Activated CD8-positive, alpha-beta memory T cell treated with anti-CD3 and anti-CD28 coated beads for 36 hours (primary cell): ENCODE measurements around the gene TUBB2A. TPM values are rescaled to one million over a fixed set of nuclear protein-coding genes. Genes with fewer than 3 reads are reported as not detected.

ENCODE experiments used
- CTCF ChIA-PET: fragments of 350-600 bp; sonication (Branson Sonifier 250); formaldehyde crosslinking; loops from one replicate; lab custom pipeline; 2021; ENCODE audit warnings: antibody characterized with exemption; lab: Charles Lee
- POLR2A ChIA-PET: fragments of 350-600 bp; sonication (Branson Sonifier 250); formaldehyde crosslinking; loops from one replicate; lab custom pipeline; 2021; ENCODE audit warnings: antibody characterized with exemption; lab: Charles Lee
- total RNA-seq, 2 experiments: library from RNA; stranded (reverse); gene quantifications; one replicate each; pipeline ENCODE4 v1.2.3, GENCODE V29; 2021

TUBB2A gene
- total RNA-seq, 2 experiments from 2014 or later, result 1.8 to 2.1 TPM

DNA sequence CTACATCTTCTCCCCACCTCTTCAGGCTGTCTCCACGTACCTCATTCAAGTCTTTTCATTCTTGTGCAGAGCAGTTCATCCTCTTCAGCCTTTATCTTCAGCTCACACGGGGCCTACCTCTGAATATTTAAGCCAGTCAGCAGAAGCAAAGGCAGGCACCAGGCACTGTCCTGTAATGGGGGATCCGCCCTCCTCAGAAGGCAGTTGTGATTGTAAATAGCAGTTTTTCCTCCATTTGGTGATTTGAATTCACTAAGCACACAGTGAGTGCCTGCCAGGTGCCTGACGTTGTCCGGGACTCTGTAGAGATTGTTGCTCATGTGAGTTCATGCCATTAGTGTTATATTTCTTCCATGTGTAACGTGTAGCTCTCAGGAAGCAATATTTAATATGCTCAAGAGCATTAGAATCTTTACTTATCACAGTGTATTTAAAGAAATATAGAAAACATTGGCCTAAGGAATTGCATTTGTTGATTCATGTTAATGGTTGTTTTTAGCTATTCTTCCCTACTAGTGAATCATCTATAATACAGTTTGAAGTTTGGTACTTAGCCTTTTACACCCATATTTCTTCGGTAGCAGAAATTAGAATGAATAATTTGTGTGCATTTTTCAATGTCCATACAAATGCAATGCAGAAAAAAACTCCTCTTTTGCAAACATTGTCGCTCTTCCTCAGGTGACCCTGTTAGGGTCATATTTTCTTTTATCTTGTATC is 20.9 kb downstream of the TUBB2A start:
- ChIA-PET CTCF (no interaction called here), POLR2A (no interaction called here)

GRCh38 chr6:3135668-3136291 is 21.6 kb downstream of the TUBB2A start:
- POLR2A ChIA-PET, result no interaction called here
- CTCF ChIA-PET, result no interaction called here

DNA sequence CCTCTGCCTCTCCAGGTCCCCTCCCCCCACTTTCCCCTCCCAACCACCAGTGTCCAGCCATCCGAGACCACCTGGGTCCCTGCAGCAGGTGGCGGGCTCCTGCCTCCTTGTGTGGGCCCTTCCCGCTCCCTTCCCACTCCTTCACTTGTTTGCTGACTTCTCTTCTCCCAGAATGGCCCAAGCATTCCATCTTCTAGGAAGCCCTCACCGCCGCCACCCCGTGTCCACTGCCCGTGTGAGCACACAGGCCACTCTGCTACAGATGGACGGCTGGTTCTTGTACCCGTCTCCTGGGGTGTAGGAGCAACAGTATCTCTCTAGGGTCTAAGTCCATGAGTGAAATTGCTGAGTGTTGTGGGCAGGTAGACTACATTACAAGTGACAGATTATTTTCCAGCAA is 23.8 kb downstream of the TUBB2A start:
- ChIA-PET CTCF (no interaction called here), POLR2A (interaction anchor here (0.6 kb wide), 1 partner anchor 13 kb away, joined by 3 read pairs; no protein-coding TSS in a partner anchor)

- CTCF ChIA-PET, result no interaction called here
- POLR2A ChIA-PET, result no interaction called here
Measured at GRCh38 chr6:3131695-3132094, 25.6 kb downstream of the TUBB2A start.

DNA sequence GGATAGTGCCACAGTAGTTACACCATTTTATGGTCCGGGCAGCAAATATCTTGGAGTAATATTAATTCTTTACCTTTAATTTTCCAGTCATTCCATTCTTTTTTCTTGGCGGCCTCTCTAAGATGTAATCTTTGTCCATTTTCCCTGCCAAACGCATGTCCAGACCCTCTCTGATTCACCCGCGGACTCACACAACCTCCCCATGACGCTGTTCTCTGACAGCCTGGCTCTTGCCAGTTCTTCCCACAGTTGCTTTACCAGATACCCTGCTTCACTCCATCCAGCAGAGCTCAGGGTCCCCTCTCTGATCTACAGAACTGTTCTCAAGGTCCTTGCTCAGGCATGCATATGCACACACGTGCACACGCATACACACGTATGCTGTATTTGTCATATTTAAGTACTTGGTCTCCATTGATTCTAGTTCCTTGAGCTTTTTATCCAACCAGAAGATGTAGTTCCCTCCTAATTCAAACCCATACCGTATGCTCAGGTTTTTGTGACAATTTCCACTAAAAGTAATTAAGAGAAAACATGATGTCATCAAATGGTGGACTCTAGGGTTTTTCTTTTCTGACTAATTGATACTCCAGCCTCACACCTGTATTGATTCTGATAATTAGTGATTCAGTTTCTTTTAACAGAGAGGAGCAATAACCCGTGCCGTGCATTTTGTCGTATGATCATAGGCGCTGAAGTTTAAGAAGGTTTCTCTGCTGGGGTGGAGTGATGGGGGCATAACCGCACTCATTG is 28.8 kb downstream of the TUBB2A start:
- CTCF ChIA-PET, result interaction anchor here (0.7 to 1.7 kb wide), 2 partner anchors 101 to 123 kb away, joined by 4 to 6 read pairs; no protein-coding TSS in a partner anchor
- POLR2A ChIA-PET, result no interaction called here

- CTCF ChIA-PET, result interaction anchor here (1.0 kb wide), 2 partner anchors 134 to 135 kb away, joined by 3 to 4 read pairs; no protein-coding TSS in a partner anchor
- POLR2A ChIA-PET, result interaction anchor here (0.5 kb wide), 1 partner anchor 37 kb away, joined by 3 read pairs; no protein-coding TSS in a partner anchor
Measured at GRCh38 chr6:3125815-3126214, 31.5 kb downstream of the TUBB2A start.

DNA sequence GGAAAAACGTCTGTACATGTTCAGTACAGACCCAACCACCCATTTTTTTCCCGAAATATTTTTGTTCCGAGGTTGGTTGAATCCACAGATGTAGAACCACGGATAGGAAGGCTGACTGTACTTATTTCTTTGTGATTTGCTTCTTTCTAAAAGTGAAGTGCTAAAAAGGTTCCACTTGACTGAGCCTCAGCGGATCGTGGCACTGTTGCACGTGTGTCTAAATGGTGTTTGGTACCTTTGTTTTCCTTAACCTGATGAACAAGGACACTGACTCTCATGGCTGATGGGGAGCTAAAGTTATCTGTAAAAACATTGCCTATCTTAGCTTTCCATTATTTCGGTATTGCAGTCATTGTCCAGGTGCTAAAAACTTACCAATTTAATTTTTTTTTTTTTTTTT is 32.7 kb downstream of the TUBB2A start:
- ChIA-PET POLR2A (no interaction called here), CTCF (interaction anchor here (0.6 to 1.0 kb wide), 3 partner anchors 14 to 898 kb away, joined by 3 to 5 read pairs (median 4); no protein-coding TSS in a partner anchor)

DNA sequence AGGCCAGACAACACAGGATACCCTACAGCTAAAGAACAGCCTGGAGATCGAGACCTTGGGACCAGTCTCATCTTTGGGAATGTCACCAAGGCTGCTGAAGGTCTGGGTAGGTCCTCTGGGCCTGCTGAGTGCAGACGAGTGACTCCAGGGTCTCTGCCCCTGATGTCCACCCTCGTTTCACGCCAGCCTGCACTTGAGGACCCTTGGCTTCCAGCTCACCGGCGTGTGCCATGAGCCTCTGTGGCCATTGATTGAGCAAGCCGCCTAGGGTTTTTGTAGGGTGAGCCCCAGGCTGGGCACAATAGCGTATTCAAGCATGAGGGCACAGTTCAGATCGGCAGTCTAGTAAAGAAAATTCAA is 34.5 kb downstream of the TUBB2A start:
- CTCF ChIA-PET, result interaction anchor here (0.9 kb wide), 1 partner anchor 610 kb away, joined by 3 read pairs; no protein-coding TSS in a partner anchor
- POLR2A ChIA-PET, result no interaction called here

- ChIA-PET CTCF (interaction anchor here (1.2 kb wide), 1 partner anchor 121 kb away, joined by 3 read pairs; the partner anchor contains the start of gene NQO2), POLR2A (interaction anchor here (0.6 kb wide), 1 partner anchor 88 kb away, joined by 3 read pairs; no protein-coding TSS in a partner anchor)
Measured at GRCh38 chr6:3120765-3121089, 36.6 kb downstream of the TUBB2A start.

- ChIA-PET CTCF (interaction anchor here (1.2 to 1.4 kb wide), 2 partner anchors 38 to 133 kb away, joined by 3 to 5 read pairs; partner anchors contain the start of gene TUBB2A), POLR2A (interaction anchor here (0.9 kb wide), 1 partner anchor 140 kb away, joined by 7 read pairs; the partner anchor contains the start of gene PSMG4)
Measured at GRCh38 chr6:3119040-3119723, 38.2 kb downstream of the TUBB2A start.

GRCh38 chr6:3118353-3119039 is 38.8 kb downstream of the TUBB2A start, which contains the start of gene BPHL:
BPHL (plus strand) TSS chr6:3118711; CDS start chr6:3118741, 30 bp downstream.
- POLR2A ChIA-PET, result interaction anchor here (0.9 kb wide), 1 partner anchor 140 kb away, joined by 7 read pairs; the partner anchor contains the start of gene PSMG4
- CTCF ChIA-PET, result interaction anchor here (1.4 kb wide), 1 partner anchor 39 kb away, joined by 3 read pairs; the partner anchor contains the start of gene TUBB2A

DNA sequence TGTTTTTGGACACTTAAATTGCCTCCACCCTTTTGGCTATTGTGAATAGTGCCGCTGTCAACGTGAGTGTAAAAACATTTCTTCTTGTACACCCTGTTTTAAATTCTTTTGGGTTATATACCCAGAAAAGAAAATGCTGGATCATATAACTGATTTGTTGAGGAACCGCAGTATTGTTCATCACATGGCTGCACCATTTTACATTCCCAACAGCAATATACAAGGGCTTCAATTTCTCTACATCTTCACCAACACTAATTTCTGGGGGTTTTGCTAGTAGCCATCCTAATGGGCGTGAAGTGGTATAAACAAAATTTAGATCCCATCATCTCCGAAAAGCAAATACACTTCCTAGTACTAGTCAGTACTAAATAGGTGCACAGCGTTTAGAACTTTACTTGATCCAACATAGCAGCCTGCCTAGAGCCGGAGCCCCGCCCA is 39.4 kb downstream of the TUBB2A start:
- ChIA-PET CTCF (no interaction called here), POLR2A (interaction anchor here (0.9 kb wide), 1 partner anchor 141 kb away, joined by 7 read pairs; the partner anchor contains the start of gene PSMG4)

GRCh38 chr6:3114377-3114776 is 43.0 kb downstream of the TUBB2A start:
- ChIA-PET POLR2A (no interaction called here), CTCF (interaction anchor here (0.5 kb wide), 1 partner anchor 32 kb away, joined by 4 read pairs; no protein-coding TSS in a partner anchor)

DNA sequence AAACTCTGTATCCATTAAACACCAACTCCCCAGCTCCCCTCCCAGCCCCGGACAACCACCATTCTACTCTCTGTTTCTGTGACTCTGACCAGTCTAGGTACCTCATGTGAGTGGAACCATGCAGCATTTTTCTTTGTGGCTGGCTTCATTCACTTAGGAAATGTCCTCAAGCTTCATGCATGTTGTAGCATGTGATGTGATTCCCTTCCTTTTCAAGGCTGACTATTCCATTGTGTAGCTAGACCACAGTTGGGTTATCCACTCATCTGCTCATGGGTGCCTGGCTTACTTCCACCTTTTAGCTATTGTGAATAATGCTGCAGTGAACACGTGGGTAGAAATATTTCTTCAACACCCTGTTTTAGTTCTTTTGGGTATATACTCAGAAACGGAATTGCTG is 47.6 kb downstream of the TUBB2A start:
- POLR2A ChIA-PET, result no interaction called here
- CTCF ChIA-PET, result interaction anchor here (0.6 to 0.7 kb wide), 2 partner anchors 15 to 345 kb away, joined by 4 read pairs; no protein-coding TSS in a partner anchor

GRCh38 chr6:3108746-3109414 is 48.5 kb downstream of the TUBB2A start:
- POLR2A ChIA-PET, result no interaction called here
- CTCF ChIA-PET, result interaction anchor here (1.3 kb wide), 1 partner anchor 30 kb away, joined by 3 read pairs; no protein-coding TSS in a partner anchor
